HG03442 (cell line): ENCODE data around the gene LTBP1.

ENCODE experiments used
- ATAC-seq: cut with Tn5 transposase; IDR thresholded peaks from one replicate; pipeline ENCODE4 v1.9.1; 2021; ENCODE audit warnings: mild to moderate bottlenecking, moderate library complexity; ENCODE audit not compliant: unreplicated experiment

LTBP1 gene

DNA sequence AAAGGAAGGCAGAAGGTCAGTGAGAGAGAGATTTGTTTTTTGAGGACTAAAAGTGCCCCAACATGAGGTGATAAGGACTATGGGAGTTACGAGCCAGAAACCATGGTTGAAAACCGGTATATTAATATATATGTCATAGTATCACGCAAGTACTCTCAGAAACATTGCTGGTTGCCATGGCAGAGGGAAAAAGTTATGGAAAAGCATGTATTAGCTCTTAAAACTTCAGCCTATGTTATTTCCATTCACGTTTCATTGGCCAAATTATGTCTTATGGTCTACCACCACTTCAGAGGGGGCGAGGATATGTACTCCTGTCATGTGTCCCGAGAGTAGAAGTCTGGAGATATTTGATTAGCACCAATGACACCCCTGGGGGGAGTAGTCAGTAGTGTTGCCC, 125.9 kb downstream of the LTBP1 start:
- ATAC-seq, result no peak

DNA sequence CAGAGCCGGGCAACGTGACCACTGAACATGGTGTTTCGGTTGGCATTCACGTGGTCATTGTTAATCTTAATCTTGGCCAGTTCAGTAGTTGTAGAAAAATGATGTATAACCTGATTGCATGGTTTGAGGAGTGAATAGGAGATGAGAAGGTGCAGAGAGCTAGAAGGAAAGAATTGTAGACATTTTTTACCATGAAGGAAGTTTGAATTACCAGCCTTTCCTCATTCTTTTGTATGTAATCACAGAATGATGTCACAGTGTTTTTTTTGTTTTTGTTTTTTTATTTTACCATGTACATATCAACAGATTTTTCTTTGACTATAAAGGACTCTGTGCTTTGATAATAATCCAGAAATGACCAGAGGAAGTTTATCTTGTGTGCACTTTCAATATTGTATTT, 126.3 kb downstream of the LTBP1 start:
- ATAC-seq, result no peak

DNA sequence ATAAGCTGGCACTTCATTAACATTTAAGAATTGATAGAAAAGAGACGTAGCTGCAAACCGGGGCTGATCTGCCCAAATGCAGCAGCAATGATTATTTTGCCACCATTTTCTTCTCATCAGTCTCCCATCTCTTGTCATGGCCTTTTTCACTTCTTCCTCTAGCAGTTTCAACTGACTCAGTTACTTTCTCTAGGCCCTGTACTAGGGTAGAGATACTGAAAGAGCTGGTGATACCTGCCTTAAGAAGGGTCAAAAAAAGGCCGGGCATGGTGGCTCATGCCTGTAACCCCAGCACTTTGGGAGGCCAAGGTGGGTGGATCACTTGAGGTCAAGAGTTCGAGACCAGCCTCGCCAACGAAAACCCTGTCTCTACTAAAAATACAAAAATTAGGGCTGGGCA, 127.4 kb downstream of the LTBP1 start:
- ATAC-seq, result no peak

DNA sequence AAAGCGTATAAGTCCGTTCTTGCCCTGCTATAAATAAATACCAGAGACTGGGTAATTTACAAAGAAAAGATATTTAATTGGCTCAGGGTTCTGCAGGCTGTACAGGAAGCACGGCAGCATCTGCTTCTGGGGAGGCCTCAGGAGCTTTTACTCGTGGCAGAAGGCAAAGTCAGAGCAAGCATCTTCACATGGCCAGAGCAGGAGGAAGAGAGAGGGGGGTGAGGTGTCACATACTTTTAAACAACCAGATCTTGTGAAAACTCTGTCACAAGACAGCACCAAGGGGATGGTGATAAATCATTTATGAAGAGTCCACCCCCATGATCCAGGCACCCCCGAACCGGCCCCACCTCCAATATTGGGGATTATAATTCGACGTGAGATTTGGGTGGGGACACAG, 130.6 kb downstream of the LTBP1 start:
- ATAC-seq, result no peak

DNA sequence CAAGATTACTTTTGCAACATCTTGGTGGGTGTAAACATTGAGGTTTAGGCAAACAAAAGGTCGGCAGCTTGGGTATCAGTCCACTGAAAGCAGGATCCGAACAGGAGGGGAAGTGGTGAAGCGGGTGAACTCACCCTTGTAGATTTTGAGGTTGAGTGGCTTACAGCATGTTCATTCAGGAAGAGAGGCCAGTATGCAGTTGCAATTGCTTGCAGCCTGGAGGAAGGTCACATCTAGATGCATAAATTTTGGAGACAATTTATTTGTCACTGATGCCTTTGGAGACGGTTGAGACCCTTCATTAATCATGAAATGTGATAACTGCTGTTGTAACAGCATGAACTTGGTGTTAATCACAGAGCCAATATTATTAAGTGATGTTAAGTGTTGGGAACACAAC, 131.1 kb downstream of the LTBP1 start:
- ATAC-seq, result no peak

DNA sequence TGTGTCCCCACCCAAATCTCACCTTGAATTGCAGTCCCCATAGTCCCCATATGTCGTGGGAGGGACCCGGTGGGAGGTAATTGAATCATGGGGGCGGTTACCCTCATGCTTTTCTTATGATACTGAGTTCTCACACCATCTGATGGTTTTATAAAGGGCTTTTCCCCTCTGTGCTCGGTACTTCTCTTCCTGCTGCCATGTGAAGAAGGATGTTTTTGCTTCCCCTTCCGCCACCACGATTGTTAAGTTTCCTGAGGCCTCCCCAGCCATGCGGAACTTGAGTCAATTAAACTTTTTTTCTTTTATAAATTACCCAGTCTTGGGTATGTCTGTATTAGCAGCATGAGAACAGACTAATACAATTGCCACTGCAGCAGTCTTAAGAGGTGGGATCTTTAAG, 134.9 kb downstream of the LTBP1 start:
- no peak for ATAC-seq

DNA sequence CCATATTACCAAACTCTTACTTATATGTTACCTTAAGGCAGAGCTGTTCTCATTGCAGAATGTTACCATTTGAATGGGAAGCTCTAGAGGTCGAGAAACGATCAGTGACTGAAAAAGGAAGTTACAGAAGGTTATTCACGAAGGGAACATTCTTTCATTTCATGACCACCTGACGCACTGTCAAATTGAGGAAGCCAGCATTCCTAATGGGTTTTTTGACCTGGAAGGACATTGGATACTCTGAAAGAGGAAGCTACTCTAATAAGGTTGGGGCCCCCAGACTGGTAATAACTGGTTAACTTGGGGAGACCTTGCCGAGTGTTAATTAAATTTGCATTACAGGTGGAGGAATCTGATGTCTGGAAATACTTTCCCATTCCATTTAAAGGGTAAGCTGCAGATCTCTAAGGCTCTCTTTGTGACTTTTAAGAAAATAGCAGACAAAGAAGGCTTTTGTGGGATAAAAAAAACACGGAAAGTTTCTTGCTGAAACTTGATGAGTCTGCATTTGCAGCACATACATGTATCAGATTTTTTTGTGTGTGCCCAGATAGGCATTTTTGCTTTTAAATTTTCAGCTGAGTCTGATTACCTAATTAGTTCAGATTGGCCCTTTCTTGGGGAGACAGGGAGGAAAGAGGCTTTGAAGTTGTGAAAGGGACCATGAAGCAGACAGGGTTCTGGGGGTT, 137.1 kb downstream of the LTBP1 start:
- no peak for ATAC-seq

DNA sequence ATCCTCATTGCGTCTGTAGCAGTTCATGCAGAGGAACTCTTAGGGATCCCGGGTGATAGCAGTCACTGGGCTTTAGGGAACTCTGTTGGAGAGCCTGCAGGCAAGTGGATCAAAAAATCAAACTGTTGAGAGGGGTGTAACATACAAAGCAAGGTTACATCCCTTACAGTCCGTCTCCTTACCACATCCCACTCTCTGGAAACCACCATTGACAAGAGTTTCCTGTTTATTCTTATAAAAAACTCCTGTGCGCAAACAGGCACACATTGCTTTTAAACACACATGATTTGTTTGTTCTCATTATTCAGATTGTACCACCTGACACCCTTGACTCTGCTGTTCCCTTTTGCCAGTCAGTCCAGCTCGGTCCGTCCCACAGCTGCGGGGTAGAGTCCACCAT, 137.7 kb downstream of the LTBP1 start:
- ATAC-seq, result no peak

DNA sequence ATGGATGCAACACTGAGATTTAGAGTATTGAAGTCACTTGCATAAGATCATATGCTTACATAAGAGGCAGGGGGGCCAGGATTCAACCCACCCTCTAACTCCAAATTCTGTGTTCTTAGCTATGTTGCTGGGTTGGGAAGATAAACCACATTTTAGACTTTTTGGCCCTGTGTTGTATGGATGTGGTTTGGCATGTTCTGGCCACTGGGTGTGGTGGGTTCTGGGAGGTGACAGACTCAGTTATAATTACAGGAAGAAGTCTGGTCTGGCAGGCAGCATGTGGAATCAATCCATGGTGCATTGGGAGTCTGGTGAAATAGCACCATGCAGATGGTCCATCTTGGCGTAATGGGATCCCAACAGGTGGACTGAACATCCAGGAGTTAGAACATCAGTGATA, 138.9 kb downstream of the LTBP1 start:
- ATAC-seq, result no peak

DNA sequence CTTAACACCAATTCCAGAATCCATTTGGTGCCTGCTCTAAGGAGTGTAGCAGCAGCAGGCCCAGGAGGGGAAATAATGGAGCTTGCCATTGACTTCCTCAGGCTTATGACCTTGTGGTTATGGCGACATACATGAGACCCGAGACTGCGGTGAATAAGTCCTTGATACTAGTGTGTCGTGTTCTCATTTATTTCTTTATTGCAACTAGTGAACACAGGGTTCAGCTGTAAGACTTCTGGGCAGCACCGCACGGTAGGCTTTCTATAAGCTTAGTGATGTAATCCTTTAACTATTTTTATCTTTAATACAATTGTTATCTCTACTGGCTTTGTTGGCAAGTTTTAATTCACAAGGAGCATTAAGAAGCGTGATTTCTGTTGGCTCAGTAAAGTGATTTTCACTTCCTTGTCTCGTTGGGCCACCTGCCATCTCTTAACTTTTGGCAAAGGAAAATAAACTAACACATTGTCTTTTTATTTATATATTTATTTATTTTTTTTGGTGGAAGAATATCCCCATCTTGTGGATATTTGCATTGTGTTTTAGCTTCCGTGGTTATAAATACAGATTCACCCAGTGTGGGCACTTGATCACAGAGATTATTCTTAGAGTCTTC, 139.8 kb downstream of the LTBP1 start:
- ATAC-seq, result no peak

DNA sequence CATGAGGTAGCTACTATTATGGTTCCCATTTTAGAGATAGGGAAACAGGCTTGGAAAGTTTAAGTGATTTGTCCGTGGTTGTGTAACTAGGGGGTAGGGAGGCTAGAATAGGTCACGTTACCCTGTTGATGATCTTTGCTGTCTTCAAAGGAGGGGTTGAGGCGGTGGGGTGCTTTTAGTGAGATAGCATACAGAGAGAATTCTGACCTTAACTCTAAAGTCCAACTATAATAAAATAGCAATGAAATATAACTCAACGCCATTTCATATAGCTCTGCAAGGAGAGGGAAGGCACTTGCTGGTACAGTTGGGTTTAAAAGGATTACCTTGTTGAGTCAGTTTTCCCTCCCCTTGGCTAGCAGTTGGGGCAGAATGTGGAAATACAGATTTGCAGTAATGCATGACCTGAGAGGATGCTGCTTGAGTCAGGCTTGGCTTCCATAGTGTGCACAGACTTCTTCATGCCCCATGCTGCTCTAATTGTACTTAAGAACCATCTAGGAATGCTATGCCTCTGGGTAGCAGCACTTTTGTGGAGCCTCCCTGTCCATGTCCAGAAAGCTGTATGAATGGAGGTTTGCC, 143.9 kb downstream of the LTBP1 start:
- no peak for ATAC-seq

DNA sequence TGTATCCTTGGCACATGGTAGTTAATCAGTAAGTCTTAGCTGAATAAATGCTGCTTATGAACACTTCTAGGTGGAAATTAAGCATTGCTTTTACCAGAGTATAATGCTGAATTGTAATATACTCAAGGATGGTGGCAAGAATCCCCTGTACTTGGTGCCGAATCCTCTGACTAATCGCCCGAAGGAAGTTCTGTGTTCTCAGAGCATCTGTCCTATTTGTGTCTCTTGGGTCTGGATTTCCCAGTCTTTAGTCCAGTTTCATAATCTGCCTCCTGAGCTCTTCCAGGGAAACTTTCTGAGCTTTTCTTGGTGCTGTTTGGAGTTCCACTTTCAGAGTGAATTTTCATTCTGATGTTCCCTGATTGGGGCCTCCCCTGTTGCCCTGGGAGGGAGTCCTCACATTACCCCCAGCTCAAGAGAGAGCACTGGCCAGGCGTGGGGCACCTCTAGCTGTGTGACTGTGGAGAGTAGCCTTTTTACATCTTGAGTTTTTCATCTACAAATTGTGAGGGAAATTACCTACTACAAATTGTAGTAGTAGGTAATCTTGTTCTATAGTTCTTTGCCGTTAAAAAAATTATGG, 144.9 kb downstream of the LTBP1 start:
- no peak for ATAC-seq

DNA sequence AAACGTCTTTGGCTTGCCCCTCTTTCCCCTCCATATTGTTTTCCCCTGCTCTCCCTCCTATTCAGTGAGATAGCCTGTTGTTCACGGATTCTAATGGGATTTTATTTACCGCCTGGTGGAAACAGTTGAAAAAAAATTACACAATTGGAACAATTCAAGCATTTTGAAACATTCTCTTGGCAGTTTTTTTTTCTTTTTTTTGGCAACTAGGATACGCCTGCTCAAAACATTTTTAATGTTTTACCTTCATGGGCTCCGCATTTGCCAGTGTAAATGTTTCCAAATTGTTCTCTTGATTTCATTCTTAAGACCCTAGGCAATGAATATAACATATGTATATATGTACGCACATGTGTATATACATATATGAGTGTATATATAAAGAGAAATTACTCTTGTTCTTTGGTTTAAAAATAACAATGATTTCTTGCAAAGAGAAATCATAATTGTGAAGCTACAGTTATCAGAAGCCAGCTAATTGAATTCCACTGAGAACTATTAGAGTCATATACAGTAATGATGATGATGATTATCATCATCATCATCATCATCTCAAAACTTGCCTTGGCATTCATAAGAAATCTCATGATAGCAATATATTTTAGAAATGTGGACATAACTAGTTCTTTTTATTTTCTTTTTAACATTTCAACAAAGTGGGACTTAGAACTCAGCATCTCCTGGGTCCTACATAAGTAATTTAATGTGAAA, 146.7 kb downstream of the LTBP1 start:
- no peak for ATAC-seq

DNA sequence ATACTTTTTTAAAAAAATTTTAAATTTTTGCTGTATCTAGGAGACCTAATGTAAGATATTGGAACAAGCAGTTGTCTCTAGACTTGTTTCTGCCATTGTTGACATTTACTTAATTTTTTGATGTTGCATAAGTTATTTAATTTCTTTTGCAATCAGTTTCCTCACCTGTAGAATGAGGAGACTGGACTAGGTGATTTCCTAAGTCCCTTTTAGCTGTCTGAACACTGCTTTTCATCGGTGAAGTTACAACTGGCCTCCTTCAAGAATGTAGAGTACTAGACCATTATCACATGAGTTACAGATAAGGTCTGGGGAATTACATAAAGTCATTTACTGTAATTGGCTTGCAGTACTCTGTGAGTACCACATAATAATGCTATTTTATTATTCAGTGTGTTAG, 147.6 kb downstream of the LTBP1 start:
- no peak for ATAC-seq

DNA sequence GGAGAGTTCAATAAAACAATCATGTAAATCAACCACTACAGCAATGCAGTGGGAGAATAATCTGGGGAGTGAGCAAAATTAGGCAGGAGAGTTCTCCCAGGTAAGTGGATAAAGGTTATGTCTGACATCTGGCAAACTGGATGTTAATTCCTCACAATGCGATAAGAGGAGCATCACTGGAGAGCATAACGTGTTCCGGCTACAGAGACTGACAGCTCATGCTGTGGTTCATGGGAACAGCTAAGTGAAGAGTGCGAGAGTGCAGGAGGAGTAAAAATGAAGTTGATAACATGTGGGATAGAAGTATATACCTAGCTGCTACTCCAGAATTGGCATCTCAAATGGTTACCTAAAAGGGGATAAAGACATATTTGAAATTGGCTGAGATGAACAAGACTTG, 153.2 kb downstream of the LTBP1 start:
- no peak for ATAC-seq

DNA sequence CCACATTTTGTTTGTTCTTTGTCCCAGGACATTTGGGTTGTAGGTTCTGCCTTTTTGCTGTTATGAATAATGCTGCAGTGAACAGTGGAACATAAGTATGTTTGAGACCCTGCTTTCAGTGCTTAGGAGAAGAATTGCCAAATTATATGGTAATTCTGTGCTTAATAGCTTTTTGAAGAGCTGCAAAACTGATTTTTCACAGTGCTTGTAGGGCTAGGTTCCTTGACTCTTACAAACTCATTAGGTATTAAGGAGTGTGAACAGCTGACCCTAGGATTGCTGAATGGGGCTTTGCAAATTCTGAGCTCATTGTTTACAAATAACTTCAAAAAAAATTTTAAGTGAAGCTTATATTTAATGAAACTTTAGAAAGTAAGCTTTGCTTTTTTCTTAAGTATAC, 154.2 kb downstream of the LTBP1 start:
- ATAC-seq, result no peak

DNA sequence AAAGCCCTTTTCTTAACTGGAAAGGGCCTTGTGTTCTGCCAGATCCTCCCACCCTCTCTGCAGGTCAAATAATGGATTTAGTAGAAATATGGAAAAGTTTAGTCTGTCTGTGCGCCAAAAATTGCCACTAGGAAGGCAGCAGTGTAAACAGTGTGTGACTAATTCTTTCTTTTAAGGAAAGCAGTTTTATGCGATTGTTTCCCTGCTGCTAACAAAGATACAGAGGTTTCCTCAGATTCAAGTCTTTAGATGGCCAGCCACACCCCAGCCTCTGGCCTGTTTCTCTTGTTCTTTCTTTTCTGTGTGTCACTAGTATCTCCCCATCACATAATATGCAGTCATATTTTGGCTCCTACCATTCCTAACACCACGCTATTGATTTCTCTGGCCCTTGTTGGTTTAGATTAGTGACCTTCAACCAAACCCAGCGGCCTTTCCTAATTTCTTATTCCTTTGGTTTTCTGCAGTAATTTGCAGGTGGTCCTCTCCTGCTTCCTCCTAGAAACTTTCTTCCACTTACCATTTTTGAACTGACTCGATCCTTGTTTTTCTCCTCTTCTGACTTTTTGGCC, 157.4 kb downstream of the LTBP1 start:
- no peak for ATAC-seq

DNA sequence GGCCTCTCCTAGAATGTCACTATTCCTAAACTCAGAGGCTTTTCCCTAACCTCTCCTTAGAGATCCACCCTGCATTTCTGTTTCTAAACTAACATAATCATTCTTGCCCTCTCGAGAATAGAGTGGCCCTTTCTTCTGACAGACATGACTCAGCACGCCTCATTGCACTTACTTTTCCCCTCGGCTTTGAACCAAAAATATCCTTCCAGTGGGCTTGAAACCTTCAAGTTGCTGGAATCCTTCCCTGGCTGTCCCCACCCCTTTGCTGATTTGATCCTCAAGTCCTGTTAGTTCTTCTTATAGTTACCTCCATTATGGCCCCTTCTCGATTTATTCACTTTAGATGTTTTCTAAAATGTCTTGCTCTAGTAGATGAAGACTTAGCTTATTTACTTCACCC, 158.0 kb downstream of the LTBP1 start:
- ATAC-seq, result no peak

DNA sequence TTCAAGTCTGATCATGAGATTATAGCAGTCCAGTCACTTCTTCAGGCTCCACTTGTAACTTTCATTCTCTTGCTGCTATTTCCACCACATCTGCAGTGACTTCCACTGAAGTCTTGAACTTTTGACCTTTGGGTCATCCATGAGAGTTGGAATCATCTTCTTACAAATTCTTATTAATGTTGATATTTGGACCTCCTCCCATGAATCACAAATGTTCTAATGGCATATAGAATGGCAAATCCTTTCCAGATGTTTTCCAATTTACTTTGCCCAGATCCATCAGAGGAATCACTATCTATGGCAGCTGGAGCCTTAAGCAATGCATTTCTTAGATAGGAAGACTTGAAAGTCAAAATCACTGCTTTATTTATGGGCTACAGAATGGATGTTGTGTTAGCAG, 159.4 kb downstream of the LTBP1 start:
- no peak for ATAC-seq

DNA sequence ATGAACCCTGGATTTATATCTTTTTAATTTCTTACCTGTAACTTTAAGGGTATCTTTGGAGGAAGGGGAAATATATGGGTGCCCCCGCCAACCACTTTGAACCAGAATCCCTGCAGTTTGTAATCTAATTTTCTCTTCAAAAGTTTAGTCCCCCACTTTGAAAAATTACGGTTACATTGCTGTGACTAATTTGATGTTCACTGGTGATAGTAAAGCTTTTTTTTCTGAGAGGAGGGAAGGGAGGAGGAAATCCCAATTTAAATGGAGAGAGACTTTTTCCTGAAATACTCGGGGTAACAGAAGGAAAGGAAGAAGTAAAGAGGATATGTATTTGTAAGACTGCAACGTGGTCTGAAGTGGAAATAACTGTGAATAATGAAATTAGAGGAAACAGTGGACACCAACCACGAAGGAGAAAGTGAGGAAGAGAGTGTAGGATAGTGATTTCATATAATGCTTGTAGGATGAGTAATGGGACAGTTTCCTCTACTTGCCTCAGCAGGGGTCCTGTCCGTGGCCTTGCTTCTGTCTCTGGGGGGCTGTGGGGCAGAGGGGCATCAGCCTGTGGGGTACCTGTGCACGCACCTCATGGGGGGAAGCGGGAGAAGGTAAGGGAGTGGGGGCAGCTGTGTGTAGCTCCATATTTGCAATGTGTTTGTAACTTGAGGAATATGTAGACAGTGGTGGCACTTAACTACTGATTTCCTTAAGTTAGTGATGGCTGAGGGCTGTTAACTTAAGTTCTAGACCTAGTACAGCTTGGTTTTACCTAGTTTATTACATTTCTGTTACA, 161.1 kb downstream of the LTBP1 start:
- no peak for ATAC-seq
